Renal cortical epithelial cell (primary cell): ENCODE measurements around the gene ZBTB39. TPM values are rescaled to one million over a fixed set of nuclear protein-coding genes. Genes with fewer than 3 reads are reported as not detected.
"Not testable (repeated sequence)": the region's sequence is repeated elsewhere in the genome, so short reads cannot be mapped to it uniquely, and the experiment has no call there.

Experiments
- DNase-seq: peaks from one replicate; pipeline ENCODE4 v3.0.0-alpha.2; 2011; ENCODE audit warnings: low read depth
- total RNA-seq: library from RNA; depleted of rRNA; stranded (reverse); fragments of >200 nt; gene quantifications from 2 replicates; pipeline ENCODE4 v1.2.3, GENCODE V29; 2014

Gene ZBTB39
- total RNA-seq, 1 donor from 2014 or later: 7.3 TPM

DNA sequence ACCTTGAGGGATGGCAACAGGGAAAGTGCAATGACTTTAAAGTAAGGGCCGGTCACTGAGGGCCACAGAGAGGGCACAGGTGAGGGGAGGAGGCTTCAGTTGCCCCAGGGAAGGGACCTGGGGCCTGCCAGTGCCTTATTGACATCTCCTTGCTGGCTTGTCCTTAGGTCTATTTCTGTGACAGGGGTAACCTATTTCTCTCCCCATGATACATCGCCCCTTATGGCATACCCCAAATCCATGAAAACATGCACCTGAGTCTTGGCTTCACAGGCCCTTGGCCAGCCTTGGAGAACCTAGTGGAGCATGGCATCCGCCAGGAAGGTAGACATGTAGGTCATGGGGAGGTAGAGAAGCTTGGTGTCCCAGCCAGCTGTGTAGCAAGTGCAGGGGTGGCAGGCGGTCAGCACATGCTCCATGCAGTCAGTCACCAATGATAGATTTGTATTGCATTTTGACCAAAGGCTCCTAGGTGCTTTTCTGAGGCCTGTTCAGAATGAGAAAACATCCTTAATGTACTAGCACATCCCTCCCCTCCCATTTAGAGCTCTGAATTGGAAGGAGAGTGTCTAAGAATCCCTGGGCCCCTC, 25.3 kb downstream of the ZBTB39 start:
- no peak for DNase-seq

GRCh38 chr12:56980268-56980667, 26.1 kb downstream of the ZBTB39 start:
- no peak for DNase-seq

DNA sequence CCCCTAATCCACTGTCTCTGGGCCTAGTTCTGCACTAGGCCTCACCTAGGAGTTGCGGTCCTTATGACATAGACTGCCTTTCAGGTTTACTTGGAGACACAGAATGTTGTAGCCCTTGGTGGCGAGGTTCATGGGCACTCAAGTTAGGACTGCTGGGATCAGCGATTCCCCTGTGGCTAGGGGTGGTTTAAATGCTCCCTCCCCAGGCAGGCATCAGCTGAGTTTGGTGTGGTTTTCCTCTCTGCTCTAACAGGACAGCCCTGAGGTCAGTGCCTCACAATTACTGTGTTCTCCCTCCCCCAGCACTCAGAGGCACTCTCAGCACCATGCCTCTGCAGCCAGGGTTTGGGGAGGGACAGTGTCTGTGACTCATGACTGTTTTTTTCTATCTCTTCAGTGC, 26.7 kb downstream of the ZBTB39 start:
- DNase-seq: peak; percentile 31

DNA sequence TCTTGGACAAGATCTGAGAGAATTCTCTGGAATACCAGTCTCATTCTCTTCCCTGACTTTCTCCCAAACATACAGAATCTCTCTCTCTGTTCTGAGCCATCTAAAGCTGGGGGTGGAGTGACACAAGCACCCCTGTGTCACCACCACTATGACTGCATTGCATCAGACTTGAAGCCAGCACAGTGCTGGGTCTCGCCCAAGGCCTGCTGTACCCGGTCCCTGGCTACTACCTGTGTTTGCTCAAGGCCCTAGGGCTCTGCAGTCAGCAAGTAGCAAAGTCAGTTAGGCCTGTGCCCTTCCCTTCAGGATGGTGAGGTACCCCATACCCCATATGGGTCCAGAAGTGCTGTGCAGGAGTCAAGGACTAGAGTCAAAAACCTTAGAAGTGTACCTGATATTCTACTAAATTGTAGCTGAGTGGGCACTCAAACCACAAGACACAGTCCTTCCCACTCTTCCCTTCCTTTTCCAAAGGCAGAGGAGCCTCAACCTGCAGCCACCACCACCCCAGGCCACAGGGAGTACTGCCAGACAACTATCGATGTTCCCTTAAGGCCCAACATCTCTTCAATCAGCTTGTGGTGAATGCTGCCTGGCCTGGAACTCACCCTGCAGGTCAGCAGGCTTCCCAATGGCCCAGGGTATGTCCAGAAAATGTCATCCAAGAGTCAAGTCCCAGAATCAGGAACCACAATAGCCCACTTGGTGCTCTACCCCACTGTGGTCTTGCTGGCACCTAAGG, 27.8 kb downstream of the ZBTB39 start:
- DNase-seq: no peak

- DNase-seq: not testable (repeated sequence)
These were observed 29.0 kb downstream of the ZBTB39 start for GRCh38 chr12:56977361-56977760.

- not testable (repeated sequence) for DNase-seq
These were observed 32.1 kb downstream of the ZBTB39 start for GRCh38 chr12:56974224-56974623.

DNA sequence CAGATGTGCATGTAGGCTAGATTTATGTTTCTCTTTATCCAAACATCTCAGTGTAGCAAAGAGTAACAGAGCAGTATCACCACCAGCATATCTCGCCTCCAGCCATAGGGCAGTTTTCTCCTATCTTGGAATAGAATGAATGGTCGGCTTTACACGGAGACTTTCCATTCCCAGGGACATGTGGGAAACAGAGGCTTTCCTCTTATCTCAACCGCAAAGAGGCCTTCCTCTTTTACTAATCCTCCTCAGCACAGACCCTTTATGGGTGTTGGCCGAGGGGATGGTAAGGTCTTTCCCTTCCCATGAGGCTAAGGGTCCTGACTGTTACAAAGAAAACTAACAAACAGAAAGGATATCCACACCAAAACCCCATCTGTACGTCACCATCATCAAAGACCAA, 37.4 kb downstream of the ZBTB39 start:
- DNase-seq: not testable (repeated sequence)

GRCh38 chr12:56965997-56966642, 40.2 kb downstream of the ZBTB39 start:
- not testable (repeated sequence) for DNase-seq

DNA sequence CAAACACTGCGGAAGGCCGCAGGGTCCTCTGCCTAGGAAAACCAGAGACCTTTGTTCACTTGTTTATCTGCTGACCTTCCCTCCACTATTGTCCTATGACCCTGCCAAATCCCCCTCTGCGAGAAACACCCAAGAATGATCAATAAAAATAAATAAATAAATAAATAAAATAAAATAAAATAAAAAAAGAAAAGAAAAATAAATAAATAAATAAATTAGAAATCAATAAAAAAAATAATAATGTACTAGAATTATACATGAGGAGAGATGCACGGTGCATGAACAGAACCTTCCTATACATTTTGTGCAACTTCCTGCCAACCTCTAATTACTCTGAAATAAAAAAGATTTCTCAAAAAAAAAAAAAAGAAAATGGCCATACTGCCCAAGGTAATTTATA, 41.2 kb downstream of the ZBTB39 start:
- not testable (repeated sequence) for DNase-seq

GRCh38 chr12:56963557-56963956, 42.8 kb downstream of the ZBTB39 start:
- DNase-seq: not testable (repeated sequence)

DNA sequence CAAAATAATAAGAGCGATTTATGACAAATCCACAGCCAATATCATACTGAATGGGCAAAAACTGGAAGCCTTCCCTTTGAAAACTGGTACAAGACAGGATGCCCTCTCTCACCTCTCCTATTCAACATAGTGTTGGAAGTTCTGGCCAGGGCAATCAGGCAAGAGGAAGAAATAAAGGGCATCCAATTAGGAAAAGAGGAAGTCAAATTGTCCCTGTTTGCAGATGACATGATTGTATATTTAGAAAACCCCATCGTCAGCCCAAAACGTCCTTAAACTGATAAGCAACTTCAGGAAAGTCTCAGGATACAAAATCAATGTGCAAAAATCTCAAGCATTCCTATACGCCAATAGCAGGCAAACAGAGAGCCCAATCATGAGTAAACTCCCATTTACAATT, 44.1 kb downstream of the ZBTB39 start:
- DNase-seq: not testable (repeated sequence)

DNA sequence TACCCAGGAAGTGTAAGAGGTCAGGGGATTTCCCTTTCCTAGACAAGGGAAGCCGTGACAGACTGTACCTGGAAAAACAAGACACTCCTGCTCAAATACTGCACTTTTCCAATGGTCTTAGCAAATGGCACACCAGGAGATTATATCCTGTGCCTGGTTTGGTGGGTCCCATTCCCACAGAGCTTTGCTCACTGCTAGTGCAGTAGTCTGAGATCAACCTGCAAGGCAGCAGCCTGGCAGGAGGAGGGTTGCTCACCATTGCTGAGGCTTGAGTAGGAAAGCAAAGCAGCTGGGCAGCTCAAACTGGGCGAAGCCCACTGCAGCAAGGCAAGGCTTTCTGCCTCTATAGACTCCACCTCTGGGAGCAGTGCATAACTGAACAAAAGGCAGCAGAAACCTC, 47.9 kb downstream of the ZBTB39 start:
- no peak for DNase-seq

GRCh38 chr12:56957229-56958052, 48.9 kb downstream of the ZBTB39 start, which contains the start of gene RDH16:
TSS of gene RDH16 (minus strand) at chr12:56957608. CDS start at chr12:56957462, 146 bp downstream.
- no peak for DNase-seq

DNA sequence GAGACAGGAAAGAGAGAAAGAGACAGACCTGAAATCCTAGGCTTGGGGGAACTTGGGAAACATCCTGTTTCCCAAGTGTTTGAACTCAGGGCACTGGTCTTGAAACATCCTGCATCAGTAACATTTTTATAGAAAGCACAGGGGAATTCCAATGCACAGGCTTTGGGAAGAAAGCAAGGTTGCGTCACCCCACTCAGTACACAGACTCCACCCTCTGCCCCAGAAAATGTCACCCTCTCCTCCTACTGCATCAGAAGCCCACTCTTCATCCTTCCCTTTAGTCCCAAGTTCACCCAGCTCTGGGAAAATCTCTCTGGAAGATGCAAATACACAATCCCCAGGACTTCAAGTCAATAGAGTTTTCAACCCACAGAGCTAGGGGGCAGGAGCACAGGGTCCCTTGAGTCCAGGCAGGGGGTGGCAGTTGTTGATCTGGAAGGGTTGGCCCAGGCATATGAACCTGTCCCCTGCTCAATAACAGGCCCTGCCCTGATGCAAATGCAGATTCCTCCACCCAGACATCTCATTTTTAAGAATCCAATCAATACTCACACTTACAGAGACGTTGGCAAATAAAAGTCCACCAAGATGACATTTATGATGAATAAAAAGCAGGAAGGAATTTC, 50.6 kb downstream of the ZBTB39 start:
- DNase-seq: peak; percentile 42

DNA sequence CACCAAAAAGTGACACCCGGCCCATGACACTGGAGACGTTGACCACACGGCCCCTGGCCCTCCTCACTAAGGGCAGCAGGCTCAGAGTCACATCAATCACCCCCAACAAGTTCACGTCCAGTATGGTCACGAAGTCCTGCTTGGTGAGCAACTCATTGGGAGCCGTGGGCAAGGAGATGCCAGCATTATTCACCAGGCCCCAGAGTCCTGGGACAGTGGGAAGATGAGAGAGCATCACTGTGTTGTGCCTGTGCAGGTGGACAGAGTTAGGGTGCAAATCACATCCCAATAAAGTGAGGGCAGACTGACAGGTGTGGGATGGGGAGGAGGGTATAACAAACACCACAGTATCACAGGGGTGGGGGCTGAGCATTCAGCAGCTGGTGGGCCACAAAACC, 51.4 kb downstream of the ZBTB39 start:
- DNase-seq: no peak

GRCh38 chr12:56954057-56954957, 52.0 kb downstream of the ZBTB39 start:
- no peak for DNase-seq

- no peak for DNase-seq
These were observed 53.0 kb downstream of the ZBTB39 start for GRCh38 chr12:56953314-56953713.

DNA sequence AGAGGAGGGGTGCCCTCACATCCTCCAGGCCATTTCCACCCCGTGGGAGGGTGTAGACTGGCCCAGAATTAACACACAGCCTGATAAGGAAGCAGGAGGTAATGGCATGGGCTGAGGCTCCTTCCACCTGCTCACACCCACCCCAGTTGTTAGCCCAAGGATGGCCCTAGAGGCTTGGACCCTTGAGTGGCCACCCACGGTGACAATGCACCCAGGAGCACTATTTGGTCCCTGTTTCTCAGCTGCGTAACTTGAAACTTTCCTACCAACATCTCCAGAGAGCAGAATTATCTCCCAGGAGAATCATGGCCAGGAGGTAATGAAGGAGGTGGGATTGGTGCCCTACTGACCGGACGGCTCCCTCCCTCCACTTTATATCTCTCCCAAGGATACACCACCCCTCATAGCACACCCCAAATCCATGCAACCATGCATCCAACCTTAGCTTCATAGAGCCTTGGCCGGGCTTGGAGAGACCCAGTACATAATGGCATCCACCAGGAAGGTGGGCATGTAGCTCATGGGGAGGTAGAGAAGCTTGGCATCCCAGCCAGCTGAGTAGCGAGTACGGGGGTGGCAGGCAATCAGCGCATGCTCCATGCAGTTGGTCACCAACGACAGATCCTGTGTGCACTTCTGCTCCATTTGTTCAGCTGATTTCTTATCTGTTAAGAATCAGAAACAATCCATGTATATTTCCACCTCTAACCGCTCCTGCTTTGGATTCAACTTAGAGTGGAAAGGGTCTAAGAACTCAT, 54.6 kb downstream of the ZBTB39 start:
- no peak for DNase-seq

- DNase-seq: no peak
These were observed 57.5 kb downstream of the ZBTB39 start for GRCh38 chr12:56948881-56949280.
